ENCODE data around the gene USH2A.
"Not testable (repeated sequence)": the region's sequence is repeated elsewhere in the genome, so short reads cannot be mapped to it uniquely, and the experiment has no call there.

Gene USH2A

GRCh38 chr1:216044538-216044937 is 378.7 kb downstream of the USH2A start:
- Mint-ChIP-seq H3K4me1 (no peaks in the 10 kb centered on the region), H3K27me3 (no peaks in the 10 kb centered on the region), H3K36me3 (no peaks in the 10 kb centered on the region), H3K4me3 (no peak overlapping the region), H3K27ac (no peak overlapping the region), H3K9me3 (peaks cover 5% of the 10 kb centered on the region)

- no peaks in the 10 kb centered on the region for H3K36me3 Mint-ChIP-seq
- peaks cover 4% of the 10 kb centered on the region for H3K9me3 Mint-ChIP-seq
- H3K27me3 Mint-ChIP-seq = no peaks in the 10 kb centered on the region
- H3K4me1 Mint-ChIP-seq = no peaks in the 10 kb centered on the region
- H3K4me3 Mint-ChIP-seq = no peak overlapping the region
- no peak overlapping the region for H3K27ac Mint-ChIP-seq
These were observed 388.7 kb downstream of the USH2A start for GRCh38 chr1:216034506-216034905.

- H3K27ac Mint-ChIP-seq = no peak overlapping the region
- no peak overlapping the region for H3K4me3 Mint-ChIP-seq
- H3K27me3 Mint-ChIP-seq = no peaks in the 10 kb centered on the region
- H3K9me3 Mint-ChIP-seq = peaks cover 4% of the 10 kb centered on the region
- H3K36me3 Mint-ChIP-seq = no peaks in the 10 kb centered on the region
- no peaks in the 10 kb centered on the region for H3K4me1 Mint-ChIP-seq
These were observed 390.2 kb downstream of the USH2A start for GRCh38 chr1:216032961-216033614.

GRCh38 chr1:216032284-216032683 is 391.0 kb downstream of the USH2A start:
- no peaks in the 10 kb centered on the region for H3K4me1 Mint-ChIP-seq
- no peak overlapping the region for H3K4me3 Mint-ChIP-seq
- no peaks in the 10 kb centered on the region for H3K36me3 Mint-ChIP-seq
- H3K27ac Mint-ChIP-seq = no peak overlapping the region
- H3K9me3 Mint-ChIP-seq = peaks cover 4% of the 10 kb centered on the region
- H3K27me3 Mint-ChIP-seq = no peaks in the 10 kb centered on the region

GRCh38 chr1:216028631-216029030 is 394.6 kb downstream of the USH2A start:
- Mint-ChIP-seq H3K27ac (no peak overlapping the region), H3K4me3 (no peak overlapping the region), H3K36me3 (no peaks in the 10 kb centered on the region), H3K9me3 (no peaks in the 10 kb centered on the region), H3K4me1 (no peaks in the 10 kb centered on the region), H3K27me3 (no peaks in the 10 kb centered on the region)

DNA sequence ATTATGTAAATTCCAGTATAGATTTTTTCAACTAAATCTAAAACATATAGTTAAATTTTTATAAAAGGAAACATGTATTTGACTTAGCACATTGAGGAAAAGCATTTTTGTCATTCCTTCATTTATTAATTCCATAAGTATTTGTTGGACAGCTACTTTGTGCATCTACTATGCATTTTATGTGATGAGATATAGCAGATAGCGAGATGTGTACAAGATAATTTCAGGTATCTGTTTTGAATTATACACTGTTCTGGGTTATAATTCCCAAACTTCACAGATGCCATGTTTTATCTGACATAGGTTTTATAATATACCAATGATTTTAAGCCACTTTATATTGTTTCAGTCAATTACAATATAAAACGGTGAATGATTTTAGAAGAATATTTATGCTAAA is 398.7 kb downstream of the USH2A start:
- no peaks in the 10 kb centered on the region for H3K9me3 Mint-ChIP-seq
- H3K27me3 Mint-ChIP-seq = no peaks in the 10 kb centered on the region
- no peaks in the 10 kb centered on the region for H3K36me3 Mint-ChIP-seq
- no peak overlapping the region for H3K27ac Mint-ChIP-seq
- no peaks in the 10 kb centered on the region for H3K4me1 Mint-ChIP-seq
- no peak overlapping the region for H3K4me3 Mint-ChIP-seq

GRCh38 chr1:216020743-216021345 is 402.4 kb downstream of the USH2A start:
- no peak overlapping the region for H3K27ac Mint-ChIP-seq
- H3K36me3 Mint-ChIP-seq = no peaks in the 10 kb centered on the region
- no peaks in the 10 kb centered on the region for H3K4me1 Mint-ChIP-seq
- peaks cover 4% of the 10 kb centered on the region for H3K9me3 Mint-ChIP-seq
- H3K4me3 Mint-ChIP-seq = no peak overlapping the region
- no peaks in the 10 kb centered on the region for H3K27me3 Mint-ChIP-seq

DNA sequence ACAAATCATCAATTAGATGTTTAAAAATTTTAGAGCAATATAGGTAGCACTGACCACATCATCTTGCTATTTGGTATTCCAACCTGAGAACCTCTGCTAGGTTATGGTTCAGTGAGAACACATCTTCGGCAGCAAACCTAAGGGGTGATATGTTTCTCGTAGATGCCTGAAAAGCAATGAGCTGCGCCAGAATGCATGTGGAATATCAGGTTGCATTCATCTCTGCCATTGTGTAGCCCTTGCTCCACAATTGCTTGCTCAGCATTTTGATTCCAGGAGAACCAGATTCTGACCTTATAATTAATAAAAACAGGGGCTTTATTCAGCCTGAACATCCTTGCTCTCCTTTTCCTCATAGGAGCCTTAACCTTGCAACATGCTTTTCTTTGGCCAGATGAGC is 408.1 kb downstream of the USH2A start:
- Mint-ChIP-seq H3K4me1 (no peaks in the 10 kb centered on the region), H3K4me3 (no peak overlapping the region), H3K36me3 (no peaks in the 10 kb centered on the region), H3K9me3 (peaks cover 17% of the 10 kb centered on the region), H3K27ac (no peak overlapping the region), H3K27me3 (no peaks in the 10 kb centered on the region)

DNA sequence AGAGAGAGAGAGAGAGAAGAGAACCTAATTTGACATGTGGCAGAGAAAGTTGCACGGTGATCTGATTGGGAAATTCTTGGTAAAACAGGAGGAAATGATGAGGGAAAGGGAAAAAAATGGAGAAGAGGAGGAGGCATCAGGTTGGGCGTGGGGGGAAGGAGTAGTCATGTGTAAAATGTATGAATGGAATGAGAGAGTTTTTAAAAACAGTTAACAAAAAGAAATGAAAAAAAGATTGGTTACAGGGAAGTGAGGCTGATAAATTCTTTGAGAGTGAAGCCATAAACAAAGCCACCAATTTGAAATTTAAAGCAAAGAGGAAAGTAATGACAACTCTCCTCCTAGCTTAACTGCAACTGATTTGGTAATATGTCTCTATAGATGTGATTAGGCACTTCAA is 409.2 kb downstream of the USH2A start:
- no peaks in the 10 kb centered on the region for H3K36me3 Mint-ChIP-seq
- H3K9me3 Mint-ChIP-seq = peaks cover 17% of the 10 kb centered on the region
- no peaks in the 10 kb centered on the region for H3K27me3 Mint-ChIP-seq
- no peak overlapping the region for H3K4me3 Mint-ChIP-seq
- no peak overlapping the region for H3K27ac Mint-ChIP-seq
- H3K4me1 Mint-ChIP-seq = no peaks in the 10 kb centered on the region

DNA sequence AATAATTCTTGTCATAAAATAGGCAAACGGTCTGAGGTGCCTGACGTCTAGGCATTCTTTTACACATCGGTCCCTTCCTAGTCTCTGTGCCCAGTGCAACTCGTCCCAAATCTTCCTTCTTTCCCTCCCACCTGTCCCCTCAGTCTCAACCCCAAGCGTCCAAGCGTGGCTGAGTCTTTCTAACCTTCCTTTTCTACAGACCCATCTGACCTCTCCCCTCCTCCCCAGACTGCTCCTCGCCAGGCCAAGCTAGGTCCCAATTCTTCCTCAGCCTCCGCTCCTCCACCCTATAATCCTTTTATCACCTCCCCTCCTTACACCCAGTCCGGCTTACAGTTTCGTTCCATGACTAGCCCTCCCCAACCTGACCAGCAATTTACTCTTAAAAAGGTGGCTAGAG is 413.8 kb downstream of the USH2A start:
- peaks cover 13% of the 10 kb centered on the region for H3K9me3 Mint-ChIP-seq
- not testable (repeated sequence) for H3K27ac Mint-ChIP-seq, H3K27me3 Mint-ChIP-seq

GRCh38 chr1:216005916-216006315 is 417.3 kb downstream of the USH2A start:
- Mint-ChIP-seq H3K36me3 (no peaks in the 10 kb centered on the region), H3K9me3 (no peaks in the 10 kb centered on the region), H3K4me1 (no peaks in the 10 kb centered on the region), H3K27ac (no peak overlapping the region), H3K4me3 (no peak overlapping the region), H3K27me3 (no peaks in the 10 kb centered on the region)

More for the DNA sequence above, 413.8 kb downstream of the USH2A start:
- H3K4me1 Mint-ChIP-seq, H3K36me3 Mint-ChIP-seq, H3K4me3 Mint-ChIP-seq: not testable (repeated sequence)

GRCh38 chr1:215992620-215993019 is 430.6 kb downstream of the USH2A start:
- H3K4me1 Mint-ChIP-seq = no peaks in the 10 kb centered on the region
- no peaks in the 10 kb centered on the region for H3K36me3 Mint-ChIP-seq
- H3K4me3 Mint-ChIP-seq = no peak overlapping the region
- H3K27me3 Mint-ChIP-seq = no peaks in the 10 kb centered on the region
- H3K9me3 Mint-ChIP-seq = no peaks in the 10 kb centered on the region
- H3K27ac Mint-ChIP-seq = no peak overlapping the region

GRCh38 chr1:215987092-215987875 is 436.0 kb downstream of the USH2A start:
- no peak overlapping the region for H3K27ac Mint-ChIP-seq
- H3K36me3 Mint-ChIP-seq = no peaks in the 10 kb centered on the region

DNA sequence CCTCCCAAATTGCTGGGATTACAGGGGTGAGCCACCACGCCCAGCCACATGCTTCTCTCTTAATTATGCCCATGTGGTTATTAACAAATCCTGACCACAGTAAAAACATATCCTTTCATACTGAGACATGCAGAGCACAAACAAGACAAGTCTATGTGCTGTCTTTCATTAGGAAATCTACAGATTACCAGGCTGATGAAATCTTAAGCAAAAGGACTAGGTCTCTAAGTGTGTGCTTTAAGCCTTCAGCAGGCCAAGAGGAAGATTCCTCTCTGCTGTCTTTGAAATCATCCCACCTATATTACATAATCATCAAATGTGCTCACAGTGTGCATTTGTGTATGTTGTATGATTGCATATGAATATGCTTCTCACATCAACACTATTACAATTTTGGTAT is 436.8 kb downstream of the USH2A start:
- no peaks in the 10 kb centered on the region for H3K9me3 Mint-ChIP-seq
- no peak overlapping the region for H3K27ac Mint-ChIP-seq
- H3K4me1 Mint-ChIP-seq = no peaks in the 10 kb centered on the region
- H3K36me3 Mint-ChIP-seq = no peaks in the 10 kb centered on the region
- no peaks in the 10 kb centered on the region for H3K27me3 Mint-ChIP-seq
- no peak overlapping the region for H3K4me3 Mint-ChIP-seq

More at GRCh38 chr1:215987092-215987875, 436.0 kb downstream of the USH2A start:
- Mint-ChIP-seq H3K9me3 (no peaks in the 10 kb centered on the region), H3K4me3 (no peak overlapping the region), H3K4me1 (no peaks in the 10 kb centered on the region), H3K27me3 (no peaks in the 10 kb centered on the region)

- H3K27ac Mint-ChIP-seq = no peak overlapping the region
- H3K36me3 Mint-ChIP-seq = no peaks in the 10 kb centered on the region
- no peaks in the 10 kb centered on the region for H3K27me3 Mint-ChIP-seq
- no peaks in the 10 kb centered on the region for H3K9me3 Mint-ChIP-seq
- no peaks in the 10 kb centered on the region for H3K4me1 Mint-ChIP-seq
- no peak overlapping the region for H3K4me3 Mint-ChIP-seq
These were observed 439.6 kb downstream of the USH2A start for GRCh38 chr1:215983680-215984079.

DNA sequence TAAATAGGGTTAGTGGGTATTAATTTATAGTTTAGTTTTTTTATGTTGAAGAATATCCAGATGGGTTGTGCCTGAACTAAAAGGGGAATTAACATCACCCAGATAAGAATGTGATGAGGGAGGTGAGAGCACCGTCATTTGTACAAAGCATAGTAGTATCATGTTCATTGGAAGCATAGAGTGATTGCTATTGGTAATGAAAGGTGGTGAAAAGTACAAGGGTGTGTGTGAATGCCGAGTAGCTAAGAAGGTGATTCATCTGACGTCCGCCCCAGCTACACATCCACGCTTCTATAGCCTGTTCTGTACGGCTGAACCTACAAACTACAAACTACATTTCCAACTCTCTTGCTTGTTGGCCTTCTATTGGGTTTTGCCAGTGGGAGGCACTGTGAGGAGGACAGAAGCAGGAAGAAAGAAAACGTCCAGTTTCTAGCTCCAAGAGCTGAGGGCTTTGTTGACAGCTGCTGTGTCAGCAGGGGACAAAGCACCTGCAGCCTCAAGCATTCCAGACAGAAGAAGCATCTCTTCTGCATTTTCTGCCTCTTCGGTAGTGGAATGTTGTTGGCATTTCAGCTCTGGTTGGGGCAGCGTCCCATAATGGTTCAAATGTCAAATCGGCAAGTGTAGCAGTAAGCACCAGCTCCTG is 451.3 kb downstream of the USH2A start:
- H3K27me3 Mint-ChIP-seq = no peaks in the 10 kb centered on the region
- no peaks in the 10 kb centered on the region for H3K36me3 Mint-ChIP-seq
- H3K27ac Mint-ChIP-seq = no peak overlapping the region
- H3K9me3 Mint-ChIP-seq = peaks cover 5% of the 10 kb centered on the region
- H3K4me1 Mint-ChIP-seq = no peaks in the 10 kb centered on the region
- H3K4me3 Mint-ChIP-seq = no peak overlapping the region
